Ascending aorta (tissue), 2 donors: ENCODE data around the gene ASB8. TPM values are rescaled to one million over a fixed set of nuclear protein-coding genes. Genes with fewer than 3 reads are reported as not detected.

ENCODE experiments used
- DNase-seq, 2 donors: peaks; one replicate each; pipeline ENCODE4 v3.0.0-alpha.2; 2019; ENCODE audit warnings: low spot score in 2 of 2
- H3K27ac ChIP-seq, 2 donors: fragments of 200-600 bp; sonication (generic); one replicate each; pipeline ENCODE4 v1.5.1; 2016 to 2017; ENCODE audit warnings: mild to moderate bottlenecking in 1 of 2
- H3K27me3 ChIP-seq: fragments of 200-600 bp; sonication (generic); one replicate; pipeline ENCODE4 v1.5.1; 2017
- H3K36me3 ChIP-seq, 2 donors: fragments of 200-600 bp; sonication (generic); one replicate each; pipeline ENCODE4 v1.5.1; 2016
- H3K4me1 ChIP-seq, 2 donors: fragments of 200-600 bp; sonication (generic); one replicate each; pipeline ENCODE4 v1.5.1; 2016 to 2017; ENCODE audit warnings: mild to moderate bottlenecking in 1 of 2
- H3K4me3 ChIP-seq, 2 donors: fragments of 200-600 bp; sonication (generic); one replicate each; pipeline ENCODE4 v1.5.1; 2016 to 2017; ENCODE audit warnings: mild to moderate bottlenecking in 1 of 2
- H3K9me3 ChIP-seq, 2 donors: fragments of 200-600 bp; sonication (generic); one replicate each; pipeline ENCODE4 v1.5.1; 2016
- intact Hi-C: fragments of 100-400 bp; cut with DNase I; formaldehyde crosslinking; loops from one replicate; pipeline ENCODE4 v1.15.1; 2023
- total RNA-seq: library from RNA; depleted of rRNA; stranded (reverse); fragments of >200 nt; gene quantifications from one replicate; pipeline ENCODE4 v1.1.0, GENCODE V29; 2016
- TF ChIP-seq, protein P1 (sequence below), 3 experiments: fragments of 200-600 bp in 2 of 3; fragments of 450-650 bp in 1 of 3; sonication (generic) in 2 of 3; IDR thresholded peaks; one replicate each; pipeline ENCODE4 v1.5.1; 2016 to 2019; ENCODE audit warnings: antibody characterized with exemption in 3 of 3, mild to moderate bottlenecking in 1 of 3, moderate library complexity in 1 of 3

The ASB8 gene
- total RNA-seq, 1 donor from 2014 or later = 23.7 TPM

DNA sequence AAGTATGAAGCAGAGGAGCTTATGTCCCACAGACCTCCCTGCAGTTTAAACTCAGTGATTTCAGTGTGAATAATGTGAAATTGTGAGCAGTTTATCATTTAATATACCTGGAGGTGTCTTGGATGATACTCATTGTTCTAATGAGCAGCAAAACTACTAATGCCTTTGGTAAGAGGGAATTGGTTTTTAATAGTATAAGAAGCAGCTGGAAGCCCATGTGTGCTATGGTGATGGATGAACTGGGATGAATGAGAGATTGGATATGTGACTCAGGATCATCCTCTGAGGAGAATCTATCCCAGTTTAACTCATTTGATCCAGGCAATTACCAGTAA lies 19.1 kb upstream of the ASB8 start:
- intact Hi-C loops = no loop called here

DNA sequence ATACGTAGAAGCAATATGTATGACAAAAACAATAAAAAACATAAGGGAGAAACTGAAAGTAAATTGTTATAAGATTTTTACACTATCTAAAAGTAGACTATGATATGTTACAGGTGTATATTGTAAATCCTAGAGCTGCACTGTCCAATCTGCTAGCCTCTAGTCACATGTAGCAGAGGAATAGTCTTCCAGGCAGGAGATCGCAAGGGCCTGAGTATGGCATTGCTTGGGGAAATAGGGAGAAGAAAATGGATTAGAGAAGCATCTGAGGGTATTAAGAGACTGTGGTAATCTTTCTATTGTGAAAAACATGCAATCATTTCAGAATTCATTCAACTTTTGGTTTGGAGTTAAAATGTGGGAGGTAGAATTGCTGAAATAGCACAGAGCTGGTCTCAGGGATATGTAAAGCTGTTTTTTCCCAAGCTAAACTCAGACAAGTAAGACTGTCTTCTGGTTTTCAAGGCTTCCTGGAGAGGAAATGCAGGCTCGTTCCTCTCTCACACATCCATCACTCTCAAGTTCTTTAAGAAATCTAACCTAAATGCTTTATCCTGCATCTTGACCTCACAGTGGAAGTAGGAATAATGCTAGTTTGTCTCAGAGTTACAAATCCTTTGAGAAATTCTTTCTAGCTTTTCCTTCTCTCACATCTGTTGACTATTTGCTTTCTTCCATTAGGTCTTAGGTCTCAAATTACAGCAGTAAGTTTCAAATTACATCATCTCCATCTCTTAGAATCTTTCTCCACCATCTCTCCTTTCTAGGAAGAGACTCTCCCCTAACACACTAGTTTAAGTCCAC lies 18.5 kb upstream of the ASB8 start:
- no peak for DNase-seq
- Histone ChIP-seq H3K9me3 (no peaks in the 10 kb centered on the region), H3K36me3 (no peaks in the 10 kb centered on the region), H3K4me3 (no peak overlapping the region), H3K4me1 (no peaks in the 10 kb centered on the region), H3K27ac (no peak overlapping the region), H3K27me3 (no peaks in the 10 kb centered on the region)
- intact Hi-C loops = no loop called here
- TF ChIP-seq, protein P1, sequence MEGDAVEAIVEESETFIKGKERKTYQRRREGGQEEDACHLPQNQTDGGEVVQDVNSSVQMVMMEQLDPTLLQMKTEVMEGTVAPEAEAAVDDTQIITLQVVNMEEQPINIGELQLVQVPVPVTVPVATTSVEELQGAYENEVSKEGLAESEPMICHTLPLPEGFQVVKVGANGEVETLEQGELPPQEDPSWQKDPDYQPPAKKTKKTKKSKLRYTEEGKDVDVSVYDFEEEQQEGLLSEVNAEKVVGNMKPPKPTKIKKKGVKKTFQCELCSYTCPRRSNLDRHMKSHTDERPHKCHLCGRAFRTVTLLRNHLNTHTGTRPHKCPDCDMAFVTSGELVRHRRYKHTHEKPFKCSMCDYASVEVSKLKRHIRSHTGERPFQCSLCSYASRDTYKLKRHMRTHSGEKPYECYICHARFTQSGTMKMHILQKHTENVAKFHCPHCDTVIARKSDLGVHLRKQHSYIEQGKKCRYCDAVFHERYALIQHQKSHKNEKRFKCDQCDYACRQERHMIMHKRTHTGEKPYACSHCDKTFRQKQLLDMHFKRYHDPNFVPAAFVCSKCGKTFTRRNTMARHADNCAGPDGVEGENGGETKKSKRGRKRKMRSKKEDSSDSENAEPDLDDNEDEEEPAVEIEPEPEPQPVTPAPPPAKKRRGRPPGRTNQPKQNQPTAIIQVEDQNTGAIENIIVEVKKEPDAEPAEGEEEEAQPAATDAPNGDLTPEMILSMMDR (IDR thresholded peaks at IDR 0.05) = no peak

More for the DNA sequence above, 19.1 kb upstream of the ASB8 start:
- TF ChIP-seq, protein P1 (IDR thresholded peaks at IDR 0.05) = no peak
- Histone ChIP-seq H3K36me3 (no peaks in the 10 kb centered on the region), H3K4me3 (no peak overlapping the region), H3K27me3 (no peaks in the 10 kb centered on the region), H3K4me1 (no peaks in the 10 kb centered on the region), H3K9me3 (no peaks in the 10 kb centered on the region), H3K27ac (no peak overlapping the region)
- no peak for DNase-seq

DNA sequence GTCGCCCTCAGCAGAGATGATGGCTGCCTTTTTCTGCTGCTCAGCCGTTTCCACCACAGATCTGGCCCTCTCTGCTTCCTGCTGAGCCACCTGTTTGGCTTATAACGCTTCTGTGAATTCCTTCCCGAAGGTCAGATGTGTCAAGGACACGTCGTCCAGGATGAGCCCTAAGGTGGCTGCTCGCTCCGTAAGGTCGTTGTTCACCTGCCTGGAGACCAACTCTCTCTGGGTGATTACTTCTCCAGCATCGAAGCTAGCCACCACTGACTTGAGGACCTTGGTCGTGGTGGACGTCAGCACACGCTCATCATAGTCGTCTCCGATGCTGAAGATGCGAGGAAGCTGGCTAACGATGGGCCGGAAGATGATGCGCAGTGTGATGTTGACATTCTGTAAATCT lies 11.7 kb upstream of the ASB8 start:
- TF ChIP-seq, protein P1 (IDR thresholded peaks at IDR 0.05) = no peak
- H3K4me3 ChIP-seq = no peak overlapping the region
- H3K27me3 ChIP-seq = no peaks in the 10 kb centered on the region
- H3K36me3 ChIP-seq = no peaks in the 10 kb centered on the region
- H3K27ac ChIP-seq = no peak overlapping the region
- no peaks in the 10 kb centered on the region for H3K4me1 ChIP-seq
- intact Hi-C loops = no loop called here
- no peaks in the 10 kb centered on the region for H3K9me3 ChIP-seq
- DNase-seq = no peak

DNA sequence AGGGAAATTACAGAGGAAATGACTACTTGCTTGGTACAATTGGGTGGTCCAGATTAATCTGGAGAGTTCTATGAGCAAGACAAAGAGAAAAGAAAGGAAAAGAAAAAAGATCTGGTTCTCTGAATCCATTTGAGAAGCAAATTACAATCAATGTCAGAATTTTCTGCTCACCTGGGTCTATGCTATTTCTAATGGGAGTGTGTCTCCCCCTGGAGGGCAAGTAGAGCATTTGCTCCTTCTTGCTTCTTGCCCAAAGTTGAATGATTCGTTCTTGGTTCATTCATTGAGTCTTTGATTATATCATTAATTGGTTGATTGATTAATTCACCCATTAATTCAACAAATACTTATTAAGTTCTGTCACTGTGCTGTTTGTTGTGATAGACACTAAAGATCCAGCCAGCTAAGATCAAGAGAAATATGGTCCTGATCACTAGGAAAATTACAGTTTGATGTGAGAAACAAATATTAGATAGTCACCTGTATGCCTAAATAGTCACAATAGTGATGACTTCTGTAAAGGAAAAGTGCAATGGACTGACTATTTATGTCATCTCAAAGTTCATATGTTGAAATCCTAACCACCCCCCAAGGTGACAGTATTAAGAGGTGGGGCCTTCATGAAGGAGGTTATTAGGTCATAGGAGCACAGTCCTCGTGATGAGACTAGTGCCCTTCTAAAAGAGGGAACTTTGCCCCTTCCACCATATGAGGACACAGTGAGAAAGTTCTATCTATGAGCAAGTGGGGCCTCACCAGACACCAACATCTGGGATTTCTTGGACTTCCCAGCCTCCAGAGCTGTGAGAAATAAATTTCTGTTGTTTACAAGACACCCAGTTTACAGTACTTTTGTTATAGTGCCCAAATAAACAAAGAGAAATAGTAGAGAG lies 8.0 kb upstream of the ASB8 start:
- TF ChIP-seq, protein P1 (IDR thresholded peaks at IDR 0.05) = peak; percentile 60 to 90 (median 81)
- no peaks in the 10 kb centered on the region for H3K36me3 ChIP-seq

DNA sequence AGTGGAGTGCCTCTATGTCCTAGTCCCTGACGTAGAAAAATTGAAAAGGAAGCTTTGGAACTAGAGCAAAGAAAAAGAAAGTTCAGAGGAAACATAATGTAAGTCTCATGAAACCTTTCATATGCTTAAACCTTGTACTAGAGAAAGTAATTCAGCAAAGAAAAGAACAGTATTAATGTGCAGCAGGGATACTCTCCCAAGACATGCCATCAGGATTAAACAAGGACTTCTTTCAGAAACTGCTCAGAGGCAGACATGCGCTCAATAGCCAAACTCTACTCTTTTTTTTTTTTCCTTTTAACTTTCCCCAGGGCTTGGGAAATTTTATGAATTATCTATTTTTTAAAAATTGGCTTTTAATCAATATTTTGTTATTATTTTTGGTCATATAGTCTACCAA lies 7.1 kb upstream of the ASB8 start:
- Histone ChIP-seq H3K27me3 (no peaks in the 10 kb centered on the region), H3K27ac (no peak overlapping the region), H3K9me3 (no peaks in the 10 kb centered on the region), H3K4me3 (no peak overlapping the region), H3K4me1 (no peaks in the 10 kb centered on the region), H3K36me3 (no peaks in the 10 kb centered on the region)
- no peak for DNase-seq
- TF ChIP-seq, protein P1 (IDR thresholded peaks at IDR 0.05) = no peak
- intact Hi-C loops = no loop called here

More for the DNA sequence above, 8.0 kb upstream of the ASB8 start:
- DNase-seq = no peak
- H3K4me3 ChIP-seq = no peak overlapping the region
- no peak overlapping the region for H3K27ac ChIP-seq
- H3K9me3 ChIP-seq = no peaks in the 10 kb centered on the region
- H3K27me3 ChIP-seq = no peaks in the 10 kb centered on the region
- no peaks in the 10 kb centered on the region for H3K4me1 ChIP-seq
- intact Hi-C loops = loop anchor here (1.0 kb wide), 1 partner anchor 80 kb away; no protein-coding TSS in a partner anchor
